ES-I3 (cell line): ENCODE results near the gene ARHGEF39.

Experiments
- H3K36me3 ChIP-seq: 2 replicates; pipeline ENCODE4 v1.6.1; 2013; ENCODE audit warnings: mild to moderate bottlenecking, low read length, control low read depth, moderate library complexity; ENCODE audit not compliant: insufficient read depth
- H3K4me1 ChIP-seq: 2 replicates; pipeline ENCODE4 v1.6.1; 2013; ENCODE audit warnings: mild to moderate bottlenecking, control low read depth, low read length; ENCODE audit not compliant: insufficient read depth
- H3K9ac ChIP-seq: 2 replicates; pipeline ENCODE4 v1.6.1; 2013; ENCODE audit warnings: low read depth, mild to moderate bottlenecking, low read length, moderate library complexity
- H3K9me3 ChIP-seq: 2 replicates; pipeline ENCODE4 v1.6.1; 2013; ENCODE audit warnings: mild to moderate bottlenecking, low read length, moderate library complexity; ENCODE audit not compliant: control insufficient read depth, insufficient read depth

Gene ARHGEF39

DNA sequence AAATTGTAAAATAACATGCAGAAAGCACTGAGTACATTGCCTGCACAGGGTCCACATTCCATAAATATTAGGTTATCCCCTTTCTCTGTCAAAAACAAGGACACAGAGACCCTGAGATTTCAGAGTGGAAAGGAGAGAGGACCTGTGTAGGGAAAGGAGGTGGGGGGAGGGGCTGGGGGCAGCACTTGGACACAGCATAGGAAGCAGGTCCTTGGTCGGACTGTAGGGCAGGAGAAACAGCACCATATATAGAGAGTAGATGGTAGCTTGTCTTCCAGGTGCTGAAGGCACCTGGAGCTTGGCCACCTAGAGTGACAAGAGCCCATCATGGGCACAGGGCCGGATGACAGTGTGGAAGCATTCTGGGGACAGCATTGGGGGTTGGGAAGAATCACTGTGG is 22.3 kb upstream of the ARHGEF39 start:
- no peaks in the 10 kb centered on the region for H3K9me3 ChIP-seq
- peaks cover 6% of the 10 kb centered on the region; the same call in 1 of the 2 replicates for H3K4me1 ChIP-seq
- H3K36me3 ChIP-seq = peaks cover 13% of the 10 kb centered on the region
- H3K9ac ChIP-seq = no peak overlapping the region

- Histone ChIP-seq H3K9me3 (no peaks in the 10 kb centered on the region), H3K4me1 (peaks cover 6% of the 10 kb centered on the region; the same call in 1 of the 2 replicates), H3K9ac (no peak overlapping the region), H3K36me3 (peaks cover 13% of the 10 kb centered on the region)
These were observed 21.5 kb upstream of the ARHGEF39 start for GRCh38 chr9:35686222-35687203.

DNA sequence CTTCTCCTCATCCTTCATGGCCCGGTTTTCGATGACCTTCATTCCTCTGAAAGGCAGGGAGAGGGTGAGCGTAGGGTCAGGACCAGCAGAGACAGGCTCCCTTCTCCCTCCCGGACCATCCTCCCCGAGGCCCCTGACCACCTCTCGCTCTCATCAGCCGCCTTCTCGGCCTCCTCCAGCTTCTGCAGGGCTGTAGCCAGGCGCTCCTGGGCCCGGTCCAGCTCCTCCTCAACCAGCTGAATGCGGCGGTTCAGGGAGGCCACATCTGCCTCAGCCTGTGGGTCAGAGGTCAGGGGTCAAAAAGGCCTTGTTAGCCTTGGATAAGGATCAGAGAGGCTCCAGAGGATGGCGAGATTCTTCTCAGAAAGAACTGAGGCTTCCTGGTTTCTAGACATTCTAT is 20.5 kb upstream of the ARHGEF39 start:
- H3K9me3 ChIP-seq = no peaks in the 10 kb centered on the region
- peaks cover 14% of the 10 kb centered on the region; the same call in 1 of the 2 replicates for H3K4me1 ChIP-seq
- no peak overlapping the region for H3K9ac ChIP-seq
- H3K36me3 ChIP-seq = peaks cover 13% of the 10 kb centered on the region

GRCh38 chr9:35684921-35685320 is 19.9 kb upstream of the ARHGEF39 start:
- H3K4me1 ChIP-seq = peaks cover 20% of the 10 kb centered on the region; the same call in 1 of the 2 replicates
- H3K9ac ChIP-seq = no peak overlapping the region
- H3K9me3 ChIP-seq = no peaks in the 10 kb centered on the region
- H3K36me3 ChIP-seq = peaks cover 13% of the 10 kb centered on the region

DNA sequence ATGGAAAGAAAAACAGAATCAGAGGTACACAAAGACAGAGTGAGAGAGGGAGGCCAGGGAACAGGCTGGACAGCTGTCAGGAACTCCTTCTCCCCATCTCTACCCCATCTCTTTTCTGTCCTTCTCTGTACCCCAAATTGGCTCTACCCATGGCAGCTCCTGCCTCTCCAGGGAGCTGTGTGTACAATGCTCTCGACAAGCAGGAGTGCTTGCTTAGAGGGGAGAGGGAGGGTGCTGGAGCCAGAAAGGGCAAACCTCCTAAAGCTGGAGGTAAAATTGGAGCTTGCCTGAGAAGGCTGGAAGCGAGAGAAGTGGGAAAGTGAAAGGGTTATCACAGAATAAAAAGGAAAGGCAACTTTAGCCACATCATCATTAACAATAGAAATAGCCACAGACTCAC is 18.3 kb upstream of the ARHGEF39 start:
- Histone ChIP-seq H3K4me1 (peaks cover 20% of the 10 kb centered on the region; the same call in 1 of the 2 replicates), H3K36me3 (peaks cover 13% of the 10 kb centered on the region), H3K9me3 (no peaks in the 10 kb centered on the region), H3K9ac (no peak overlapping the region)

- H3K36me3 ChIP-seq = peaks cover 13% of the 10 kb centered on the region
- no peak overlapping the region for H3K9ac ChIP-seq
- H3K9me3 ChIP-seq = no peaks in the 10 kb centered on the region
- peaks cover 16% of the 10 kb centered on the region; the same call in 1 of the 2 replicates for H3K4me1 ChIP-seq
These were observed 17.7 kb upstream of the ARHGEF39 start for GRCh38 chr9:35682520-35683315.

- peaks cover 12% of the 10 kb centered on the region for H3K36me3 ChIP-seq
- peaks cover 16% of the 10 kb centered on the region; the same call in 1 of the 2 replicates for H3K4me1 ChIP-seq
- H3K9me3 ChIP-seq = no peaks in the 10 kb centered on the region
- H3K9ac ChIP-seq = no peak overlapping the region
These were observed 17.1 kb upstream of the ARHGEF39 start for GRCh38 chr9:35682051-35682450.

- peaks cover 16% of the 10 kb centered on the region; the same call in 1 of the 2 replicates for H3K4me1 ChIP-seq
- no peaks in the 10 kb centered on the region for H3K9me3 ChIP-seq
- H3K36me3 ChIP-seq = peaks cover 8% of the 10 kb centered on the region
- H3K9ac ChIP-seq = no peak overlapping the region
These were observed 16.5 kb upstream of the ARHGEF39 start for GRCh38 chr9:35681341-35682002.

GRCh38 chr9:35680331-35681105 is 15.5 kb upstream of the ARHGEF39 start:
- H3K4me1 ChIP-seq = peaks cover 16% of the 10 kb centered on the region; the same call in 1 of the 2 replicates
- H3K9me3 ChIP-seq = no peaks in the 10 kb centered on the region
- H3K36me3 ChIP-seq = peaks cover 6% of the 10 kb centered on the region
- no peak overlapping the region for H3K9ac ChIP-seq

GRCh38 chr9:35679766-35680330 is 14.9 kb upstream of the ARHGEF39 start:
- Histone ChIP-seq H3K9me3 (no peaks in the 10 kb centered on the region), H3K4me1 (peaks cover 16% of the 10 kb centered on the region; the same call in 1 of the 2 replicates), H3K36me3 (peaks cover 4% of the 10 kb centered on the region), H3K9ac (no peak overlapping the region)

DNA sequence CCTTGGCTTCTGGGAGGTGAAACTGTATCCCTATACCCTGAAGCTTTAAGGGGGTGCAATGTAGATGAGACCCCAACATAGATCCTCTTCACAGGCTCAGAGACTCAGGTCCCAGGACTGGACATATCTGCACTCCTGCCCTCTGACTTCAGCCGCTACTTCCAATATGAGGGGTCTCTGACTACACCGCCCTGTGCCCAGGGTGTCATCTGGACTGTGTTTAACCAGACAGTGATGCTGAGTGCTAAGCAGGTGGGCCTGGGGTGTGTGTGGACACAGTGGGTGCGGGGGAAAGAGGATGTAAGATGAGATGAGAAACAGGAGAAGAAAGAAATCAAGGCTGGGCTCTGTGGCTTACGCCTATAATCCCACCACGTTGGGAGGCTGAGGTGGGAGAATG is 14.1 kb upstream of the ARHGEF39 start:
- H3K4me1 ChIP-seq = peaks cover 16% of the 10 kb centered on the region; the same call in 1 of the 2 replicates
- peaks cover under 1% of the 10 kb centered on the region; the same call in 1 of the 2 replicates for H3K36me3 ChIP-seq
- H3K9ac ChIP-seq = no peak overlapping the region
- no peaks in the 10 kb centered on the region for H3K9me3 ChIP-seq

DNA sequence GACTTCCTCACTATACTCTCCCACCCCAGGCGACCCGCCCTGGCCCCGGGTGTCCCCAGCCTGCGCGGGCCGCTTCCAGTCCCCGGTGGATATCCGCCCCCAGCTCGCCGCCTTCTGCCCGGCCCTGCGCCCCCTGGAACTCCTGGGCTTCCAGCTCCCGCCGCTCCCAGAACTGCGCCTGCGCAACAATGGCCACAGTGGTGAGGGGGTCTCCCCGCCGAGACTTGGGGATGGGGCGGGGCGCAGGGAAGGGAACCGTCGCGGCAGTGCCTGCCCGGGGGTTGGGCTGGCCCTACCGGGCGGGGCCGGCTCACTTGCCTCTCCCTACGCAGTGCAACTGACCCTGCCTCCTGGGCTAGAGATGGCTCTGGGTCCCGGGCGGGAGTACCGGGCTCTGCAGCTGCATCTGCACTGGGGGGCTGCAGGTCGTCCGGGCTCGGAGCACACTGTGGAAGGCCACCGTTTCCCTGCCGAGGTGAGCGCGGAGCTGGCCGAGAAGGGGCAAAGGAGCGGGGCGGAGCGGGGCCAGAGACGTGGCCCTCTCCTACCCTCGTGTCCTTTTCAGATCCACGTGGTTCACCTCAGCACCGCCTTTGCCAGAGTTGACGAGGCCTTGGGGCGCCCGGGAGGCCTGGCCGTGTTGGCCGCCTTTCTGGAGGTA is 10.9 kb upstream of the ARHGEF39 start:
- Histone ChIP-seq H3K9ac (peak overlapping the region; percentile 74), H3K9me3 (no peaks in the 10 kb centered on the region), H3K36me3 (no peaks in the 10 kb centered on the region), H3K4me1 (peaks cover 12% of the 10 kb centered on the region; the same call in 1 of the 2 replicates)

- H3K4me1 ChIP-seq = peaks cover 5% of the 10 kb centered on the region; the same call in 1 of the 2 replicates
- H3K36me3 ChIP-seq = no peaks in the 10 kb centered on the region
- no peaks in the 10 kb centered on the region for H3K9me3 ChIP-seq
- H3K9ac ChIP-seq = peak overlapping the region; percentile 74
These were observed 10.2 kb upstream of the ARHGEF39 start for GRCh38 chr9:35675204-35675603.
